Progenitor cell of endocrine pancreas (in vitro differentiated cells): ENCODE data around the gene IQGAP3. TPM values are rescaled to one million over a fixed set of nuclear protein-coding genes. Genes with fewer than 3 reads are reported as not detected.

Source experiments
- DNase-seq: peaks from one replicate; pipeline ENCODE4 v3.0.0; 2021; ENCODE audit warnings: low spot score; ENCODE audit not compliant: unreplicated experiment
- H3K27ac Mint-ChIP-seq: 2 replicates; pipeline ENCODE4 v1.8.0; 2021; ENCODE audit warnings: mild to moderate bottlenecking, moderate library complexity, mixed read lengths
- H3K27me3 Mint-ChIP-seq: 2 replicates; pipeline ENCODE4 v1.8.0; 2021; ENCODE audit warnings: mixed read lengths
- H3K36me3 Mint-ChIP-seq: 2 replicates; pipeline ENCODE4 v1.8.0; 2022; ENCODE audit warnings: mixed read lengths; ENCODE audit not compliant: insufficient read depth
- H3K4me1 Mint-ChIP-seq: 2 replicates; pipeline ENCODE4 v1.8.0; 2021; ENCODE audit warnings: low read depth, mixed read lengths
- H3K4me3 Mint-ChIP-seq: 2 replicates; pipeline ENCODE4 v1.8.0; 2021; ENCODE audit warnings: low read depth, mild to moderate bottlenecking, moderate library complexity, mixed read lengths
- H3K9me3 Mint-ChIP-seq: 2 replicates; pipeline ENCODE4 v1.8.0; 2021; ENCODE audit warnings: low read depth, mixed read lengths
- total RNA-seq: library from RNA; stranded (reverse); gene quantifications from 2 replicates; pipeline ENCODE4 v1.2.1, GENCODE V29; 2021
- TF ChIP-seq, protein P1 (sequence below): fragments of 200-600 bp; sonication (generic); IDR thresholded peaks from one replicate; pipeline ENCODE4 v1.5.0; 2021; ENCODE audit warnings: antibody characterized with exemption, mild to moderate bottlenecking; ENCODE audit not compliant: unreplicated experiment

Gene IQGAP3
- total RNA-seq, 1 donor from 2014 or later, result 29.6 TPM

DNA sequence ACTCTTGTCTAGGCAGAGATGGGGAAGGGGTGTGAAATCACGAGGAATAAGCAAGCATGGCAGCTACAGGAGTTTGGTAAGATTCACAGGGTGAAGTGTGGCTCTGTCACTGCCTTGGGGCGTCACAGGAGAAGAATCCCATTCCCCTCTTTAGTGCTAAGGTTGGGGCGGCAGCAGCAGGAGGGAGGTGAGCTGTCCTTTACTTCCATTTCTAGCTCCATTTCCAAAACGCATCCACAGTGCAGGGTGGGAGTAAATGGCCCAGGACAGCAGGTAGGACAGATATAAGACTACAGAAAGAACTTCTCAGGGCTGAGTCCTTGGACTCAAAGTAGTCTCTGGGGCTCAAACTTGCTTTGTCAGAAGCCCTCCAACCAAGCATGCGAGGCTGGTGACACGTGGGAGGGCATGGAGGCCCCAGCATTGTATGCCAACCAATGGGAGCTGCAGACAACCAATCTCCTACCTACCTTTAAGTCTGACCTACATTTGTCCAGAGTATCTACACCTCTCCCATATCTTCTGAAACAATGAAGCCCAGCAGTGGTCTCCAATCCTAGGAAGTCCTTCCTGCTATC, 80.3 kb downstream of the IQGAP3 start:
- Mint-ChIP-seq H3K4me1 (peaks cover 36% of the 10 kb centered on the region), H3K36me3 (no peaks in the 10 kb centered on the region), H3K27me3 (no peaks in the 10 kb centered on the region), H3K4me3 (no peak overlapping the region), H3K9me3 (no peaks in the 10 kb centered on the region), H3K27ac (no peak overlapping the region)
- TF ChIP-seq, protein P1, sequence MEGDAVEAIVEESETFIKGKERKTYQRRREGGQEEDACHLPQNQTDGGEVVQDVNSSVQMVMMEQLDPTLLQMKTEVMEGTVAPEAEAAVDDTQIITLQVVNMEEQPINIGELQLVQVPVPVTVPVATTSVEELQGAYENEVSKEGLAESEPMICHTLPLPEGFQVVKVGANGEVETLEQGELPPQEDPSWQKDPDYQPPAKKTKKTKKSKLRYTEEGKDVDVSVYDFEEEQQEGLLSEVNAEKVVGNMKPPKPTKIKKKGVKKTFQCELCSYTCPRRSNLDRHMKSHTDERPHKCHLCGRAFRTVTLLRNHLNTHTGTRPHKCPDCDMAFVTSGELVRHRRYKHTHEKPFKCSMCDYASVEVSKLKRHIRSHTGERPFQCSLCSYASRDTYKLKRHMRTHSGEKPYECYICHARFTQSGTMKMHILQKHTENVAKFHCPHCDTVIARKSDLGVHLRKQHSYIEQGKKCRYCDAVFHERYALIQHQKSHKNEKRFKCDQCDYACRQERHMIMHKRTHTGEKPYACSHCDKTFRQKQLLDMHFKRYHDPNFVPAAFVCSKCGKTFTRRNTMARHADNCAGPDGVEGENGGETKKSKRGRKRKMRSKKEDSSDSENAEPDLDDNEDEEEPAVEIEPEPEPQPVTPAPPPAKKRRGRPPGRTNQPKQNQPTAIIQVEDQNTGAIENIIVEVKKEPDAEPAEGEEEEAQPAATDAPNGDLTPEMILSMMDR, result no peak
- no peak for DNase-seq

- H3K36me3 Mint-ChIP-seq, result no peaks in the 10 kb centered on the region
- TF ChIP-seq, protein P1, result no peak
- H3K27ac Mint-ChIP-seq, result no peak overlapping the region
- peaks cover 29% of the 10 kb centered on the region for H3K4me1 Mint-ChIP-seq
- H3K4me3 Mint-ChIP-seq, result no peak overlapping the region
- DNase-seq, result no peak
- no peaks in the 10 kb centered on the region for H3K27me3 Mint-ChIP-seq
- H3K9me3 Mint-ChIP-seq, result no peaks in the 10 kb centered on the region
Measured at GRCh38 chr1:156491151-156491949, 81.0 kb downstream of the IQGAP3 start.

DNA sequence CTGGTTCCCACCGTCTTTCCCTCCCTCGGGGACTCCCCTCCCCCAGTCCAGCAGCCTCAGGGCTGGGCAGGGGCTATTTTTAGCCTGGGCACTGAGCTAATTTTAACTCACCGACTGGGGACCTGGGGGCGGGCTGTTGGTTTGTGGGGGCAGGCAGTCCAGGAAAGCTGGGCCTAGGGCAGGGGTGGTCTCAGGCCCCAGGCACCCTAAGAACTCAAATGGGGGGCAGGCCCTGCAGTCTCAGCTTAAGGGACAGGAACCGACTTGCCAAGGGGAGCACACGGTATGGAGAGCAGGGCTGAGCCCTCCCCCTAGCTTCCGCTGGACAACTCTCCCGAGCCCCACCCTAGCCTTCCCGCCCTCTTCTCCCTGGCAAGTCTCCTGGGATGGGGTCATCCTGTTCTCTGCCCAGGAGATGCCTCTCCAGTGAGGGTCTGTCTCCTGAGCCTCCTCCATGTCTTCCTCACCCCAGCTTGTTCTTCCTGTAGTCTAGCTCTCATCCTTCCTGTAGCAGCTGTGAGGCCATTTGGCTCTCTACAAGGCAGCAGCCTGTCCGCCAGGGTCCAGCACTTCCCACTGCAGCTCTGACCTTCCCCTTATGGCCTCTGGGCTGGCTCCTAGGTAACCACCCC, 81.8 kb downstream of the IQGAP3 start:
- Mint-ChIP-seq H3K36me3 (no peaks in the 10 kb centered on the region), H3K27ac (peak overlapping the region; percentile 57), H3K27me3 (no peaks in the 10 kb centered on the region), H3K4me3 (no peak overlapping the region), H3K4me1 (peaks cover 22% of the 10 kb centered on the region), H3K9me3 (no peaks in the 10 kb centered on the region)
- TF ChIP-seq, protein P1, result peak; percentile 30
- no peak for DNase-seq

DNA sequence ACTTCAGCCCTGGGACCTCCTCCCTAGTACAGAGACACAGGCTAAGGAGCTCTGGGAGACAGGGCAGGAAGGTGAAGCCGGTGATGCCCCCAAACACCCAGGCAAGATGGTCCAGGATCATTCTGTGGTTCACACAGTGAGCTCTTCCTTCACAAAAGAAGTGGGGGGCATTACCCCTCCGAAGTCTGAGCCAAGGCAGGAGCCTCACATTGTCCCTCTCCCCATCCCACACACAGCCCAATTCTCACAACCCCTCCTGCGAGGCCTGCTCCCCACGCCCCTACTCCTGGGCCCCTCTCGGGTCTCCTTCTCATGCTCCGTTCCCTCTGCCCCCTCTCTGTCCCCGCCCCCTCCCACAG, 82.5 kb downstream of the IQGAP3 start:
- Mint-ChIP-seq H3K4me3 (no peak overlapping the region), H3K4me1 (peaks cover 21% of the 10 kb centered on the region), H3K27me3 (no peaks in the 10 kb centered on the region), H3K9me3 (no peaks in the 10 kb centered on the region), H3K36me3 (no peaks in the 10 kb centered on the region), H3K27ac (peak overlapping the region; percentile 57)
- TF ChIP-seq, protein P1, result no peak
- DNase-seq, result no peak

DNA sequence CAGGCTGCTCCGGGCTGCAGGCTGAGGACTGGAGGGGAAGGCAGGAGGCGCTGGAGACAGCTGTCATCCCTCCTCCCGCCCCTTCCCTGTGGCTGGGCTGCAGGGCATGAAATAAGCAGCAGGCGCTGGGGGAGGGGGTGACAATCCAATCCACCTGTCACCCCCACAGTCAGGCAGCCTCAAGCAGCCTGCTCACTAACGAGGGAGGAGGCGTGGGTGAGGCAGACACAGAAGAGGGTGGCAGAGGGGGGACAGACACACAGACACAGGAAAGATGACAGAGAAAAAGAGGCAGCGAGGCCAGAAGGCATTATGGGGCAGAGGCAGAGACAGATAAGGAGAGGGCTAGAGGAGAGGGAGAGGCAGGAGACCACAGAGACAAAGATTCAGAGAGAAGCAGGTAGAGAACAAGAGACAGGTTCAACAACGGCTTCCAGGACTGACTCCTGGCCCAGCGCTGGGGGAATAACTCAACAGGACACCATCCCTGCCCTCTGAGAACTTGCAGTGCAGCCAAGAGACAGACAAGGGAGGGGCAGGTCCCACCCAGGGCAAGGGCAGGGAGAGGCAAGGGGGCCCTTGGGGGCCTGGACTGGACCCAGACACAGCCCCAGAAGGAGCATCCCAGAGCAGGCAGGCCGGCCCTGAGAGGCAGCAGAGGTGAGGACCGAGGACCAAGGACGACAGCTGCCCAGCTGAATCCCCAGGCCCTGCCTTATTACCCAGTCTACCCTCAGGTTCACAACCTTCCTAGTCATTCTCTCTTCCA, 83.0 kb downstream of the IQGAP3 start:
- Mint-ChIP-seq H3K4me1 (peaks cover 21% of the 10 kb centered on the region), H3K36me3 (no peaks in the 10 kb centered on the region), H3K4me3 (no peak overlapping the region), H3K9me3 (no peaks in the 10 kb centered on the region), H3K27ac (peak overlapping the region; percentile 50), H3K27me3 (no peaks in the 10 kb centered on the region)
- DNase-seq, result no peak
- TF ChIP-seq, protein P1, result no peak
